Loucy (cell line): ENCODE results near the gene INSR.

Experiments used
- EZH2phosphoT487 ChIP-seq: fragments of 200-600 bp; IDR thresholded peaks from 2 replicates; pipeline ENCODE4 v1.6.1; 2018; ENCODE audit warnings: antibody characterized with exemption, mild to moderate bottlenecking, moderate library complexity, borderline replicate concordance
- TF ChIP-seq, protein P1 (sequence below): fragments of 200-600 bp; sonication (generic); conservative IDR thresholded peaks from 2 replicates; pipeline ENCODE4 v1.5.1; 2014; ENCODE audit warnings: mild to moderate bottlenecking, antibody characterized with exemption, low read length

DNA sequence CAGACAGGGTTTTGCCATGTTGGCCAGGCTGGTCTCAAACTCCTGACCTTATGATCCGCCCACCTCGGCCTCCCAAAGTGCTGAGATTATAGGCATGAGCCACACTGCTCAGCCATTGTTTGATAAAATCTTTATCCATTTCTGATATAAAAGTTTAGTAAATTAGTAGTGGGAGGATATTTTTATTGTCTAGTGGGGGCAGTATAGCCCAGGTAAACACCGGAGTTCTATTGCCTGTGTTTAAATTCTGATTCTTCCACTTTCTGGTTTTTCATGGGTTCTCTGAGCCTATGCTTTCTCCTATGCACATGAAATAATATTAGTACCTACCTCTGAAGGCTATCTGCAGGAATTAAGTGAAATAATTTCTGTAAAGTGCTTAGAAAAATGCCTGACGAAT lies 34.4 kb upstream of the INSR start:
- TF ChIP-seq, protein P1, sequence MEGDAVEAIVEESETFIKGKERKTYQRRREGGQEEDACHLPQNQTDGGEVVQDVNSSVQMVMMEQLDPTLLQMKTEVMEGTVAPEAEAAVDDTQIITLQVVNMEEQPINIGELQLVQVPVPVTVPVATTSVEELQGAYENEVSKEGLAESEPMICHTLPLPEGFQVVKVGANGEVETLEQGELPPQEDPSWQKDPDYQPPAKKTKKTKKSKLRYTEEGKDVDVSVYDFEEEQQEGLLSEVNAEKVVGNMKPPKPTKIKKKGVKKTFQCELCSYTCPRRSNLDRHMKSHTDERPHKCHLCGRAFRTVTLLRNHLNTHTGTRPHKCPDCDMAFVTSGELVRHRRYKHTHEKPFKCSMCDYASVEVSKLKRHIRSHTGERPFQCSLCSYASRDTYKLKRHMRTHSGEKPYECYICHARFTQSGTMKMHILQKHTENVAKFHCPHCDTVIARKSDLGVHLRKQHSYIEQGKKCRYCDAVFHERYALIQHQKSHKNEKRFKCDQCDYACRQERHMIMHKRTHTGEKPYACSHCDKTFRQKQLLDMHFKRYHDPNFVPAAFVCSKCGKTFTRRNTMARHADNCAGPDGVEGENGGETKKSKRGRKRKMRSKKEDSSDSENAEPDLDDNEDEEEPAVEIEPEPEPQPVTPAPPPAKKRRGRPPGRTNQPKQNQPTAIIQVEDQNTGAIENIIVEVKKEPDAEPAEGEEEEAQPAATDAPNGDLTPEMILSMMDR = peak; percentile 62
- no peak for TF ChIP-seq EZH2phosphoT487
